Esophagus muscularis mucosa (tissue), 4 donors: ENCODE data around the gene NTM. TPM values are rescaled to one million over a fixed set of nuclear protein-coding genes. Genes with fewer than 3 reads are reported as not detected.
A peak's percentile ranks its signal among the peaks of the same experiment; 100 is the strongest.

Experiments used
- DNase-seq: peaks from one replicate; pipeline ENCODE4 v3.0.0-alpha.2; 2017; ENCODE audit errors: extremely low spot score
- H3K27ac ChIP-seq, 4 donors: fragments of 200-600 bp; sonication (generic); replicated peaks in 1 of 4; 1 replicate in 3 of 4; 2 replicates in 1 of 4; pipeline ENCODE4 v1.5.1; 2016 to 2019; ENCODE audit warnings: mild to moderate bottlenecking in 1 of 4
- H3K27me3 ChIP-seq, 4 donors: fragments of 200-600 bp; sonication (generic); one replicate each; pipeline versions ENCODE4 v1.5.1 to v1.6.0; 2016 to 2019
- H3K36me3 ChIP-seq, 4 donors: fragments of 200-600 bp; sonication (generic); one replicate each; pipeline ENCODE4 v1.5.1; 2016 to 2019
- H3K4me1 ChIP-seq, 4 donors: fragments of 200-600 bp; sonication (generic); one replicate each; pipeline ENCODE4 v1.5.1; 2016 to 2019
- H3K4me3 ChIP-seq, 4 donors: fragments of 200-600 bp; sonication (generic); 1 replicate in 2 of 4; 2 replicates in 2 of 4; pipeline ENCODE4 v1.5.1; 2016 to 2019; ENCODE audit warnings: mild to moderate bottlenecking in 4 of 4, moderate library complexity in 1 of 4
- H3K9me3 ChIP-seq, 4 donors: fragments of 200-600 bp; sonication (generic); 1 replicate in 3 of 4; 2 replicates in 1 of 4; pipeline ENCODE4 v1.5.1; 2016 to 2019
- CTCF ChIP-seq, 3 experiments: fragments of 200-600 bp in 2 of 3; fragments of 450-650 bp in 1 of 3; sonication (generic) in 2 of 3; IDR thresholded peaks; one replicate each; pipeline ENCODE4 v1.5.1; 2017 to 2019; ENCODE audit warnings: antibody characterized with exemption in 3 of 3, mild to moderate bottlenecking in 2 of 3, moderate library complexity in 1 of 3
- EP300 ChIP-seq: sonication (generic); formaldehyde crosslinking; IDR thresholded peaks from one replicate; pipeline ENCODE4 v1.6.1; 2017; ENCODE audit warnings: antibody characterized with exemption
- POLR2A ChIP-seq: fragments of 450-650 bp; IDR thresholded peaks from one replicate; pipeline ENCODE4 v1.6.1; 2017; ENCODE audit warnings: antibody characterized with exemption, moderate library complexity, mild to moderate bottlenecking, low read depth
- POLR2AphosphoS5 ChIP-seq, 2 donors: sonication (generic); formaldehyde crosslinking; IDR thresholded peaks; one replicate each; pipeline ENCODE4 v1.6.1; 2017; ENCODE audit warnings: antibody characterized with exemption in 2 of 2
- WGBS: methylation state at CpG from one replicate; pipeline ENCODE4 v1.1.5; 2018; 5-methylcytosine and 5-hydroxymethylcytosine counted together
- intact Hi-C: fragments of 100-400 bp; cut with DNase I; formaldehyde crosslinking; loops from one replicate; pipeline ENCODE4 v1.15.1; 2023
- total RNA-seq, 4 donors: library from RNA; depleted of rRNA; stranded (reverse); fragments of >200 nt; gene quantifications; one replicate each; pipeline versions ENCODE4 v1.1.0 to v1.2.1, GENCODE V29; 2016

The NTM gene
- total RNA-seq, 4 donors from 2014 or later, result 5.6 to 25.3 (median 8.3) TPM

DNA sequence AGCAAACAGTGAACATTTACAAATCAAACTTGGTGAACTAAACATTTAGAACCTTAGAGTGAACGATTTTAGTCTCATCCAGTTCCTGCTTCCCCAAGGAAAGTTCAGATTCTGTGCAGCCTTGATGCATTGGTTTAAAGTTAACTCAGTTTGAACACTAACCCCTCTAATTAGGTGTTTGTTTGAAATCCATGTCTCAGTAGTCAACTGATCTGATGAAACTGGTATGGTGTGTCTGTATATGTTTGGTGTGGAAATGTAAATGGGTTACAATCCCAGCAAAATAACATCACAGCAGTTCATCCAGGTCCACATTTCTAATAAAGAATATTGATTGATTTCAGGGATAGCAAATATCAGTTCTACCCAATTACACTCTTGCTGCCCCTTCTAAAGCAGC lies 532.0 kb downstream of the NTM start:
- Histone ChIP-seq H3K4me1 (peaks cover 0 to 24% (median 4%) of the 10 kb centered on the region in 4 donors), H3K36me3 (no peaks in the 10 kb centered on the region), H3K27ac (peak overlapping the region in 1 of 4 donors; percentile 20), H3K27me3 (no peaks in the 10 kb centered on the region), H3K9me3 (no peaks in the 10 kb centered on the region), H3K4me3 (no peak overlapping the region)
- no peak for DNase-seq
- TF ChIP-seq POLR2AphosphoS5 (IDR thresholded peaks at IDR 0.05), result no peak
- no peak for TF ChIP-seq EP300
- TF ChIP-seq CTCF (IDR thresholded peaks at IDR 0.05), result no peak
- TF ChIP-seq POLR2A, result no peak
- intact Hi-C loops, result no loop called here
- 39% methylated on average over 1 of the region's 1 CpG for WGBS

GRCh38 chr11:131903074-131903473 lies 532.7 kb downstream of the NTM start:
- intact Hi-C loops, result no loop called here
- Histone ChIP-seq H3K27me3 (no peaks in the 10 kb centered on the region), H3K4me1 (peaks cover 0 to 24% (median 2%) of the 10 kb centered on the region in 4 donors), H3K4me3 (no peak overlapping the region), H3K36me3 (no peaks in the 10 kb centered on the region), H3K9me3 (no peaks in the 10 kb centered on the region), H3K27ac (peak overlapping the region in 1 of 4 donors; percentile 20)
- no peak for DNase-seq
- 65% methylated on average over 5 of the region's 5 CpGs for WGBS
- TF ChIP-seq POLR2A, result no peak
- no peak for TF ChIP-seq EP300

DNA sequence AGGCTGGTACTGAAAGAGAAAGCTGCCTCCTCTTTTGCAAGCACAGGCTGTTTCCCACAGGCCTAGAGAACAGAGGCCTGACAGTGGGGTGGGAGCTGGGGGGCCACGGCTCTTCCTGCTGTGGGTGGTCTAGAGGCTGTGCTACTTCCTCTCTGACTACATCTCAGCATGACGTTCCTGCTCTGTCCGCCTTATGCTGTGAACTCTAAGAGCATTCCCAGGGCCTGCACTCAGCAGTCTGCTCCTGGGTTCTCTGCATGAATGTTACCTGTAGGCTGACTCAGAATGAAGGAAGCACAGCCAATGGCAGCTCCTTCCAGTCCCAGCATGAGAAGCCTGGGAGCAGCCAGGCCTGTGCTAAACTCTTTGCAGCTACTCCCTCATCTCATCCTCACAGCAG lies 534.3 kb downstream of the NTM start:
- WGBS, result 38% methylated on average over 3 of the region's 3 CpGs
- no peaks in the 10 kb centered on the region for H3K9me3 ChIP-seq
- TF ChIP-seq EP300, result no peak
- no peak for TF ChIP-seq POLR2AphosphoS5 (IDR thresholded peaks at IDR 0.05)
- TF ChIP-seq POLR2A, result no peak
- no peak for TF ChIP-seq CTCF (IDR thresholded peaks at IDR 0.05)
- no peak overlapping the region for H3K4me3 ChIP-seq
- H3K4me1 ChIP-seq, result peaks cover 0 to 29% (median 4%) of the 10 kb centered on the region in 4 donors
- peaks cover 0 to 4% (median 0%) of the 10 kb centered on the region in 4 donors for H3K27me3 ChIP-seq
- no peak overlapping the region for H3K27ac ChIP-seq
- no peak for DNase-seq
- no peaks in the 10 kb centered on the region for H3K36me3 ChIP-seq
- intact Hi-C loops, result no loop called here

DNA sequence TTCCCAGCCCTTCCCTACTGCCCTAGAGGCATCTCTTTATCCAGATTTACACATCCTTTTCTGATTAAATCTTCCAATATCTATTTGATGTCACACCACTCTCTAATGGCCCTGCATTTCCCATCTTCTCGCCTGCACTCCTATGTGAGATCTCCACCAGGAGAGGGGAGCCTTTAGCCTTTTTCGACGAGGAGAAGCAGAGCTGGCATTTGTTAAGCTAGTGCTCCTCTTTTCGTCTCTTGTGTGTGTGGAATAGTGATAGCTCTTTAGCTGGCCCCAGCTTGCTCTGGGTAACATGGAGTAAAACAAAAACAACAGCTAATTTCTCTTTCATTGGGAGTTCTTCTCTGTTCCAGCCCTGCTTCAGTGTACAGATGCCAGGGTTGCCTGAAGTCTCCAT lies 536.5 kb downstream of the NTM start:
- no peak for DNase-seq
- intact Hi-C loops, result no loop called here
- Histone ChIP-seq H3K4me1 (peaks cover 0 to 48% (median 23%) of the 10 kb centered on the region in 4 donors), H3K27ac (no peak overlapping the region), H3K4me3 (no peak overlapping the region), H3K9me3 (no peaks in the 10 kb centered on the region), H3K27me3 (peaks cover 0 to 23% (median 0%) of the 10 kb centered on the region in 4 donors), H3K36me3 (no peaks in the 10 kb centered on the region)
- WGBS, result 35% methylated on average over 4 of the region's 4 CpGs
- TF ChIP-seq CTCF (IDR thresholded peaks at IDR 0.05), result peak in 2 of 3 experiments; percentile 10 to 14
- no peak for TF ChIP-seq POLR2A

GRCh38 chr11:131907371-131907770 lies 537.0 kb downstream of the NTM start:
- TF ChIP-seq EP300 (no peak), POLR2AphosphoS5 (IDR thresholded peaks at IDR 0.05) (no peak)
- peaks cover 0 to 25% (median 0%) of the 10 kb centered on the region in 4 donors for H3K27me3 ChIP-seq
- no peaks in the 10 kb centered on the region for H3K9me3 ChIP-seq
- DNase-seq, result no peak
- intact Hi-C loops, result no loop called here
- no peak overlapping the region for H3K27ac ChIP-seq
- WGBS, result 83% methylated on average over 5 of the region's 5 CpGs
- no peak overlapping the region for H3K4me3 ChIP-seq
- peaks cover 0 to 46% (median 26%) of the 10 kb centered on the region in 4 donors for H3K4me1 ChIP-seq
- no peaks in the 10 kb centered on the region for H3K36me3 ChIP-seq

- Histone ChIP-seq H3K9me3 (no peaks in the 10 kb centered on the region), H3K27me3 (peaks cover 0 to 25% (median 0%) of the 10 kb centered on the region in 4 donors), H3K4me3 (no peak overlapping the region), H3K4me1 (peaks cover 0 to 37% (median 27%) of the 10 kb centered on the region in 4 donors), H3K36me3 (no peaks in the 10 kb centered on the region), H3K27ac (no peak overlapping the region)
- intact Hi-C loops, result no loop called here
- TF ChIP-seq POLR2A, result no peak
- no peak for TF ChIP-seq CTCF (IDR thresholded peaks at IDR 0.05)
- TF ChIP-seq EP300, result no peak
- no peak for TF ChIP-seq POLR2AphosphoS5 (IDR thresholded peaks at IDR 0.05)
- no peak for DNase-seq
- 45% methylated on average over 2 of the region's 2 CpGs for WGBS
These were observed 537.9 kb downstream of the NTM start for GRCh38 chr11:131908316-131908715.
